Subcutaneous adipose tissue (tissue), 4 donors: ENCODE results near the gene TSC22D1. TPM values are rescaled to one million over a fixed set of nuclear protein-coding genes. Genes with fewer than 3 reads are reported as not detected.

Experiments used
- CTCF ChIP-seq: fragments of 450-650 bp; IDR thresholded peaks from one replicate; pipeline ENCODE4 v1.5.1; 2016; ENCODE audit warnings: low read depth, mild to moderate bottlenecking, control low read depth, antibody characterized with exemption, moderate library complexity
- total RNA-seq, 4 donors: library from RNA; depleted of rRNA; stranded (reverse); fragments of >200 nt; gene quantifications; one replicate each; pipeline ENCODE4 v1.1.0, GENCODE V29; 2016

Gene TSC22D1
- total RNA-seq, 4 donors from 2014 or later = 77.0 to 182 (median 92.1) TPM

- no peak for TF ChIP-seq CTCF
Observed at GRCh38 chr13:44566601-44567000, 9.5 kb downstream of the TSC22D1 start.

GRCh38 chr13:44565881-44566280, 10.2 kb downstream of the TSC22D1 start:
- no peak for TF ChIP-seq CTCF

- TF ChIP-seq CTCF = no peak
Observed at GRCh38 chr13:44564936-44565335, 11.2 kb downstream of the TSC22D1 start.

- TF ChIP-seq CTCF = no peak
Observed at GRCh38 chr13:44561351-44561750, 14.8 kb downstream of the TSC22D1 start.

GRCh38 chr13:44557986-44558385, 18.1 kb downstream of the TSC22D1 start:
- no peak for TF ChIP-seq CTCF

- TF ChIP-seq CTCF = no peak
Observed at GRCh38 chr13:44555207-44555606, 20.9 kb downstream of the TSC22D1 start.

GRCh38 chr13:44549476-44549875, 26.7 kb downstream of the TSC22D1 start:
- no peak for TF ChIP-seq CTCF
